HK-2 (cell line): ENCODE results near the gene LINC01488.

ENCODE experiments used
- DNase-seq: peaks from one replicate; pipeline ENCODE4 v3.0.0-alpha.2; 2018; ENCODE audit not compliant: unreplicated experiment

LINC01488 gene

DNA sequence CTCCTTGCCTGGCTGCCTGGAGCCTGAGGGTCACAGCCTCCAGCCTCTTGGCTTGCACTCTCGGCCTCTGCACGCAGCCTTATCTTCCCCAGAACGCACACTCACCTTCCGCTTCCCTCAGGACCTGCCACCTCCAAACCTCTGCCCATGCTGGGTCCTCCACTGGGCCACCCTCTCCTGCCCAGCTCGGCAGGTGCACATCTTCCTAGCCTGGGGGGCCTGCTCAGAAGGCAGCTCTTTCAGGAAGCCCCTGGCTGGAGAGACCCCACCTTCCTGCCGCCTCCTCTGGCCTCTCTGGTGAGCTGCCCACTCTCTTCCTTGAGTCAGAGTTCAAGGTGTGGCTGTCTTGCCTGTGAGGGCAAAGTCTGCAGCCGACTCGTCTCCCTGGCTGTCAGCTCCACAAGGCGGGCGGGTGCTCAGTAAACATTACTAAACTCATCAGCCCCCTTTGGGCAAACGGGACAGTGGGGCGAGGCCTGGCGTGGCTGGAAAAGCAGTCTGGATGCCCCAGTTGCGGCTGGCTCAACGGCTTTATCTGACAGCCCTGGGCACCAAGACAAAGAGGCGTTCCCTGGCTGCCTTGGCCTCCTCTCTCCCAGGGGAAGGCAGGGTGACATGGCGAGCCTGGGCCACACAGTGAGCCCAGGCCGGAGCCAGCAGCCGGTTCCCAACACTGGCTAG, 1.7 kb upstream of the LINC01488 start:
- no peak for DNase-seq

DNA sequence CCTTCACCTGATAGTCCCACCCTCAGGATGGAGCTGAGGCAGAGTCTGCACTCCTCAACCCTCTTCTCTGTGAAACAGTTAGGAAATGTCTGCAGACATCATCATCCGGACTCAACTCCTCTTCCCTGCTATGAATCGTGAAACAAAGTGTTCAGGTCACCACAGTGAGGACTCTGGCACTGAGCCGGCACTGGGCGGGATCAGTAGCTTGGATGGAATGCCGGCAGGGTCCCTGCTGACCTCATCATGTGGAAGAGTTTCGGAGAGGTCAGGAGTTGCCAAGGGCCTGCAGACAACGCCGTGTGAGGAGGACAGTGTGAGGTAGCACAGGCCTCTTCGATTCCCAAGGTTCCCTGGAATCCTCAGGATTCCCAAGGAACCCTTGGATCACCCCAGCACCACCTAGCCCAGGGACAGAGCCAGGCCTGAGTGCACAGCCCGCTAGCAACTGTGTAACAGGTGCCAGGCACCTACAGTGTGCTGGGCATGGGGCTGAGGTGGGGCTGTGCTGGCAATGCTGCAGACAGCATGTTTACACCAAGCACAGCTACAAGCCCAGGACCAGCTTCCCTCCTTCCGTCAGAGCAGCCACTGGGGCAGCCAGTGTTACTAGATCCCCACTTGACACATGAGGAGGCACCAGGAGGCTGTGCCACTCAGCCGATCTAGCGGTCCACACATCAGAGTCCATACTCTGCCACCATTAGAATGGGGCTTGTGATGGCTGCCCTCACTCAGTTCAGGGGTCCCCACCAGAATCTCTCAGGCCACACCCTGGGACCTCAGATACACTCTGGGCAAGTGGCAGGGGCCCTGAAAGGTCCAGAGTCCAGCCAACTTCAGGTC, 693 bp upstream of the LINC01488 start:
- no peak for DNase-seq

DNA sequence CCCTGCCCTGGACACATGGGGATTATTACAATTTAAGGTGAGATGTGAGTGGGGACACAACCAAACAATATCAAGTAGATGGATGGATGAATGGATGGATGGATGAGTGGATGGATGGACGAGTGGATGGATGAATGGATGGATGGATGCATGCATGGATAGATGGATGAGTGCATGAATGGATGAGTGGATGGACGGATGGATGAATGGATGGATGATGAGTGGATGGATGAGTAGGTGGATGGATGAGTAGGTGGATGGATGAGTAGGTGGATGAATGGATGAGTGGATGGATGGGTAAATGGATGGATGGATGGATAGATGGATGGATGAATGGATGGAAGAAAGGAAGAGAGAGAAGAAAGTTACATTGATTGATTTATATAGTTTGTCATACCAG, 859 bp downstream of the LINC01488 start:
- no peak for DNase-seq

DNA sequence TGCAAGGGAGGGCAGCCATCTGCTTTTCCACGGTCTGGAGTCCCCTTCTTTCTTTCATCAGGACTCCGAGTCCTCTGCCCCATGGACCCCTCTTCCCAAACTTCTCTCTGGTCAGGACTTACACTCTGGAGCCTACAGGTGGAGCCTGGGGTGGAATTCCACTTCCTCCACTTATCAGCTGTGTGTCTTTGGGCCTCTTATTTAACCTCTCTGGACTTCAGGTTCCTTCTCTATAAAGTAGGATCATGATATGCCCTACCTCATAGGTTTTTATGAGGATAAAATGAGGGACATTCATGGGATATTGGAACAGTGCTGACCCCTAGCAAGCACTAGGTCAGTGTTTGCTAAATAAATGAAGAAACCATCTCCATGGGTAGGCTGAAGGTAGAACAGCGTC, 1.7 kb downstream of the LINC01488 start:
- no peak for DNase-seq

DNA sequence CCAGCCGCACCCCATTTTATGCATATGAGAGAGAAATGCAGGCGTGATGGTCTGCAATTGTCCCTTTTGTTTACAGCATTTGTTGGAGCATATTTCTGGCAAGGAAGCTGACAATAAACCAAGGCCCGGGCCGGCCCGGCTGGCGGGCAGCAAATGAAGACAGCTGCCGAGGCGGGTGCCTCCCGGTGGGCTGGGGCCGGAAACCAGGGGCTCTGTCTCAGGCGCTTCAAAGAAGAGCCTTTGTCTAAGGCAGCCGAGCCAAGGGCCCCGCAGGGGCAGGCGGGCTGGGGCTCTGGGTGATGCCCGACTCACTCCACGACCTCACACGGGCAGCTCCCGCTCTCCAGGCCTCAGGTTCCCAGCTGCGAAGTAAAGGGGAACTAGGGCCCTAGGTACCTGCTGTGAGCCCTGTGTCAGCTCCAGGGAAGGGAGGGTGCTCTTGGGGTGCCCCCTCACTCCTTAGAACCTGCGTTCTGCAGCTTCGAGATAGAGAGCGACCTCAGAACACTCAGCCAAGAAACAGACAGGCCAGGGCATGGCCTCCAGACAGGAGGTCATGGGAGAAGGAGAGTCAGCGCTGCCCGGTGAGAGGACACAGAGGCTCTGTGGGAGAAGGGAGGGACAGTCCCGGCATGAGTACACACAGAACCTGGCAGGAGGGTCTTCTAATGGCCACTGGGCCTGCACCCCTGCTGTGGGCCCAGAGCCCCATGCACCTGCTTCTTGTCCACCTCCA, 2.4 kb downstream of the LINC01488 start:
- no peak for DNase-seq

DNA sequence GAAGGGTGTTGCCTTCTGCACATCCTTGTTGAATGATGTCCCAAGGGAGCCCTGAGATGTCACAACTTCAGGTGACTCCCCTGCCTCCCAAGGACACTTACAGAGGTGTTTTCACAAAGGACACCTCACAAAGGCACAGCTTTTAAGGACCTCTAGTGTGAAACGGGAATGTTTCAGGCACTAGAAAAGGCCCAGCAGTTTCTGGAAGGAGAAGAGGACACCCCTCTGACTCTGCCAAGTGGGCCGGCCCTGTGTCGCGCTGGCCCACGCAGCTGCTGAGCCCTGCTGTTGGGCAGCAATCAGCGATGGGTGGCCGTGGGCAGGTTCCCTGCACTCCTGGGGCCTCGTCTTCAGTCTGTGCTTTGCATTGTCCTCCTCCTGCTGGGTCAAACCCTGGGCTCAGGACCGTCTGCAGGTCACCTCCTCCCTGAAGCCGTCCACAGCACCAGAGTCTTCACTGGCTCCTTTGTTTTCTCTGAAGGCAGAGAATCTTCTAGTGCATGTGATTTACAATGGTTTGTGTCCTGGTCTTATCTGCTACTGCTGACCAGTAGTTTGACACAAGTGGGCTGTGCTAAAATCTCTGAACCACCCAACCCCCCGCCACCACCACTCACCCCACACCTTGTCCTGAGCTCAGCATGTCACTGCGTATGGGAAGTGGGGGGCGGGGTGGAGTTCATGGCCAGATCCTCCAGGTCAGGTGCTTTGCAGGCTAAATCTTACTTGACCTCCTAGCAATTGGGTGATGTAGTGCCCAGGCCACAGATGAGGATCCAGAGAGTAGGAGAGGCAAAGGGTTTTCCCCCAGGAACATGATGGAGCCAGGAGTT, 3.2 kb downstream of the LINC01488 start:
- no peak for DNase-seq

DNA sequence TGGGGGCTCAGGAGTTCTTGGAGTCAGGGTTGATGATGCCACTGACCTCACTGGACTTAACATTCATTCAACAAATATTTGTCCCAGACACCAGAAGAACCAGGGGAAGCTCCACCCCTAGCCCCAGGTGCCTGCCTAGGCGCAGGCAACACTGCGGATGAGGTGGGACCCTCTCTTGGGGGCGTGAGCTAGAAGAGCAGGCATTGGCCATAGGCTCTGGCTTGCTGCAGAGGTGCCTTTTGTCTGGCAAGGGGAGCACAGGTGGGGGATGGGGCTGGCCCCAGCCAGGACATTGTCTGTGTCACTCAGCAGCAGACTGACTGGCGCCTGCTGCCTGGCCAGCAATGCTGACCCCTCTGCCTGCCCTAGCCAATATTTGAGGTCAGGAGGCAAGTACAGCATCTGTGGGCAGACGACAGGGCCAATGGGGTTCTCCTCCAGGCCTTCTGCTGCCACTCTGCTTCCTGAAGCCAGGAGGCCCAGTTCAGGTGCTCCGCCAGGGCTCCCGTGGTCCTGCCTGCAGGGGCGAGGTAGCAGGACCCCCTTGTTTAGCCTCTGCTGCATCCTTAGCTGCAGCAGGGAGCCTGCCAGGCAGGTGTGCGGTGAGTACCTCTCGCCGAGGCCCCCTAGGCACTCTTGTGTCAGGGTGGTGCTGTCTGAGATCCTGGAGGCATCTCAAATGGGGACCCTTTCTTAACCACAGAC, 4.0 kb downstream of the LINC01488 start:
- no peak for DNase-seq

DNA sequence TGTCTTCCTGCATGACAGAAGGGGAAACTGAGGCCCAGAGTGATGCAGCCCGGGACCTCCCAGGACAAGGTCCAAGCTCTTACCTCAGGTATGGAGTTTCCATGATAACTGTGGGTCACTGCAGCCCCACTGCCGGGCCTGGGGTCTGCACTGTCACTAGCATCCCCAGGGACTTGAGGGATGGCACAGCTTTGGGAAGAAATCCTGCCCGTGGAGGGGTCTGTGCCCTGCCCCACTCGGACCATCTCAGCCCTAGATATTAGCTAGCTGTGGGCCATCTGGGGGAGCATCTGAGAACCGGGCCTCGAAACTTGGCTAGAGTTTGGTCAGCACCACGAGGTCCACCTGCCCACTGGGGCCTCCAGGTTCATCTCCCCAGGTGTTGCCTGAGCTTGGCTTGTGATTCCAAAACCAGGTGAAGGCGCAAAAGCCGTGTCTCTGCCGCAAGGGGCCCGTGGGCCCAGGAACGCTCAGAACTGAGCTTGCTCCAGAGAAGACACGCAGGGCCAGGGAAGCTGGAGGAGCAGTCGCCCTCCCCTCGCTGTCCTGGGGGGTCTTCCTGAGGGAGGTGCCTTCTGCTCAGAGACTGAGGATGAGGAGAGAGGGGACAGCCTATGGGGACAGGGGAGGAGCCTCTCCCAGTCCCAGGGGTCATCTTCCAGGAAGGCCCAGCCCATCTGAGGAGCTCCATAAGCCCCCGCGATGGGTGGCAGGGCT, 4.8 kb downstream of the LINC01488 start:
- no peak for DNase-seq

DNA sequence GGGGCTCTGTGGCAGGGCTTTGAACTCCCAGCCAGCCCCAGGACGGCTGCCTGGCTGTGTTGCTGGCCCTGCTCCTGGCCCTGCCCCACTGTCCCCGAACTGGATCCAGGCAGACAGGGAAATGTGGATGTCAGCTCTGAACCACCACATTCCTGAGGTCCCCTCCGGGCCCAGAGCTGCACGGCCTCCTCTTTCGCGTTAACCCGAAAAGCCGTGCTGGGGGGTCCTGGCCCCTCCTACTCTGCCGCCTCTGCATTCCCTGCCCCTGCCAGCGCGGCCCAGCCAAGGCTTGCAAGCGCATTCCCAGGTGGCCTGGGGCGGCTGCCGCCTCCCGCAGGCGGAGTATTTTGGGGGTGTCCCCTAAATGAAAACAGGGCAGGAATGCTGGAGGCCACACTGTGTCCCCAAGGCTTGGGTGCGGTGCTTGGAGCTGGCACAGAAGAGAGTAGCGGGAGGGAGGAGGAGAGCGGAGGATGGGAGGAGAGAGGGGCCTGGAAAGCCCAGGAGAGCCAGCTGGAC, 5.4 kb downstream of the LINC01488 start:
- no peak for DNase-seq

DNA sequence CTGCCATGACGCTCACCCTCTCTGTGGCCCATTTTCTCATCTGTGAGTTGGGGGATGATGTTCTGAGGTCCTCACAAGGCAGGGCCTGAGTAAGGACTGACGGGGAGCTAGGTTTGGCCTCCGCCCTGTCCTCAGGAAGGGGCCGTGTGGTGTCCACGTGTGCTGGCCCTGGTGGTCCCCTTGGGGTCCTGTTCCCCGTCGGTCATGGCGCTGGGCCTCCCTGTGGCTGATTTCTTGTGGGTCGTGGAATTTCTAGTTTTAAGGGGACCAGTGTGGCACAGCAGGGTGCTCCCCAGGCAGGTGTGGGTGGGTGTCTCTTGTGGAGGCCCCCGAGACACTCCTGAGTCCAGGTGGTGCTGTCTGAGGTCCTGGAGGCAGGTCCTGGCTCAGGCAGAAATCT, 5.9 kb downstream of the LINC01488 start:
- DNase-seq: no peak

DNA sequence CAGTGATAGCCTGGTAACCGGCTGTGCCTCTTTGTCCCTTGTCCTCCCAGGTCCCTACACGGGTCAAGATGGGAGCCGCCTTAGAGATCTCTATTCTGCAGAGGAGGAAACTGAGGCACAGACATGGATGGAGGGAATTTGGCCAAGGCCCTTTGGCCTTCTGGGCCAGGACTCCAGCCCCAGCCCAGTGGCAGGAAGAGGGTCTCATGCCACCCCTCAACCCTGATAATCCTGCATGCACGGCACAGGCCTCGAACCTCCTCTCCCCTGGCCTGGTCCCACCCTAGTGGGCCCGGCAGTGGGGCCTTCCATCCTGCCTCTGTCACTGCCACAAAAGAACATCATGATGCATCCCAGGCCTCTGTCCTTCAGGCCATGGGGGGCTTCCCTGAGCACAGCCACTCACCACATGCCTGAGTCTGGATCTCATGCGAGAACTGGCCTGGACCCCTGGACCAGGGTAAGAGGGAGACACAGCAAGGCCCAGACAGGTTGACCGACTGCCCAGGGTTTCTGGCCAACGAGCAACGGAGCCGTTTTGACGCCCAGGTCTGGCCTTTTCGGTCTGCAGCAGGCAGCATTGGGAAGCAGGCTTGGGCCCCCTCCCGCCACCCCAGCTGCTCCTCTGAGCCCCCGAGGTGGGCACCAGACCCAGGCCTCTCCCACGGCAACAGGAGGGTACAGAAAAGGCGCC, 6.5 kb downstream of the LINC01488 start:
- DNase-seq: no peak

DNA sequence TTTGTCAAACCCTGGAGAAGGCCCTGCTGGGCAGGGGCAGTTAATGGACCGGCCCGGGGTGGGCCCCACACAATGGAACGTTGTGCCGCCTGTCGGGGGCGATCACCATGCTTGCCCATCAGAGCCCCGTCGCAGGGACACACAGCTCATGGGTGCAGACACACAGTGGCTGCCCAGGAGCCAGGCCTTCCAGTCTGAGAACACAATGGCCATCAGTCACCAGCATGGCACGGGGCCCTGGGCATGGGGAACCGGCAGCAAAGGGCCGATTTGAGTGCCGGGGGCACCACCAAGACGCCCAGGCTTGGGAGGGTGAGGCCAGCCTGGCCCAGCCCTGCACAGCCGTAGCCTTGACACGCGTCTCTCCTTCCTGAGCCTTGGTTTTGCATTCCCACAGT, 7.1 kb downstream of the LINC01488 start:
- no peak for DNase-seq

DNA sequence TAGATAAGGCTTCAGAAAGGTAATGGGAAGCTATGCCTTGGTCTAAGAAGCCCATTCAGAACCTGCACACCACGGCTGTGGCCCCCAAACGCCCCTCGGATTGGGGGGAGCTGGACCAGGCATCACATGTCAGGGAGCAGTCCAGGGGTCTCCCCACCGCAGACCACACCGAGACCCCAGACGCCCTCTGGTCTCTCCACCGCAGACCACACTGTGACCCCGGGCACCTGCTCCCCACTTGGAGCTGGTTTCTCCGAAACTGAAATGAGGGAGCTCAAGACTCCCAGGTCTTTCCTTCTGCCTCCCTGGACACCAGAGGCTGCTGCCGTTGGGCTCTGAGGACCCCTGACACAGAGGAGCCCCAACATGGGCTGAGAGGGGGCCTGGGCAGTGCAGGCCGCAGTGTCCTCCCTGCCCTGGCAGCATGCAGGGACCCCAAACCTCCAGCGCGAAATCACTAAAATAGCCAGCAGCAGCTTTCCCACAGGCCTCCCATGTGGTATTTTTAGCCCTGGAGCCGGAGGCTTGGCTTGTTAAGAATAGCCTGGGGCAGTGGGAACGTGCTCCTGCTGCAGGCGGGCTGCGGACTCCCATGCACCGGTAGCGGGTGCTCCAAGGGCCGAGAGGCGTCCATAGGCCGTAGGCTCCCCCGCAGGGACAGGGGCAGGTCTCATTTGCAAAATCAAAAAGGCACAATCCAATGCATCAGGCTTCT, 7.7 kb downstream of the LINC01488 start:
- DNase-seq: no peak

DNA sequence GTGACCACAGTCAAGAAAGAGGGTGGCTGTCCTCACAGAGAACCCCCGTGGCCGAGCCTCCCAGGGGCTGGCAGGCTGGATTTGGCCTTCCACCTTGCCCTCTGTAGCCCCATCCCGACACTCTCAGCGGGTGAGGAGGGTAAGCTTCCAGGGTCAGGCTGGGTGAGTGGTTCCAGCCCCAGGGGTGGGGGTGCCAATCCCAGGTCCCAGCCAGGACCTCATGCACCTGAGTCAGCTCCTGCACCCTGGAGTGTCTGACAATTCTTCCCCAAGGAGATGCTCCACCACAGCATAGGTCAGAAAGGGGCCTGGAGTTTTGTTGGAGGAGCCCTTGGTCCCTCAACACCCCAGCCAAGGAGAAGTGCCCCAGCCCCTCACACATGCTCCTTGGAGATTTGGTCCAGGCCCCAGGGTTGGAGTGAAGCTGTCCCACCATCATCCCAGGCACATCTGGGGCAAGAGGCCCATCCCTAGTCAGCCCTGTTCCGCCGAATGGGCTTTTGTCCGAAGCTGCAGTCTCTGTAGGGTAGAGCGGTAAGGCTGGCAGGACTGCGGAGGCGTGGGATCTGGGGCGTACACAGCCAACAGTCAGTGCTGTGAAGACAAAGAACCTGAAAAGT, 8.4 kb downstream of the LINC01488 start:
- no peak for DNase-seq

DNA sequence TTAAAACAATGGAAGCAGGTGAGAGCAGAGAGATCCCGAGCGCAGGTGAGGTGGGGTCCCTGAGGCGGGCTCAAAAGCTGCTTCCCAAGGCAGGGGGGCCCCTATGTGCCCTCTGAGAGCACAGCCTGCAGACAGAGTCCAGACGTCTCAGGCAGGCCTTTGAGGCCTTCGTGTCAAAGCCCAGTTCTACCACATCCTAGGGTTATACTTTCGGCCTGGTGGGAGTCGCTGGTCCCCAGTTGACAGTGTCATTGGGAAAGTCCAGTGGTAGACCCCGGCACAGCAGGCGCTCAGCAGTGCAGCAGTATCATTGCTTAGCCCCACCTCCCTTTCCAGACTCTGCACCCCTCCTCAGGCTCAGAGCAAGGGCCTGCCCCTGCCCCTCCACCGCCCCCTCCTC, 9.1 kb downstream of the LINC01488 start:
- no peak for DNase-seq

DNA sequence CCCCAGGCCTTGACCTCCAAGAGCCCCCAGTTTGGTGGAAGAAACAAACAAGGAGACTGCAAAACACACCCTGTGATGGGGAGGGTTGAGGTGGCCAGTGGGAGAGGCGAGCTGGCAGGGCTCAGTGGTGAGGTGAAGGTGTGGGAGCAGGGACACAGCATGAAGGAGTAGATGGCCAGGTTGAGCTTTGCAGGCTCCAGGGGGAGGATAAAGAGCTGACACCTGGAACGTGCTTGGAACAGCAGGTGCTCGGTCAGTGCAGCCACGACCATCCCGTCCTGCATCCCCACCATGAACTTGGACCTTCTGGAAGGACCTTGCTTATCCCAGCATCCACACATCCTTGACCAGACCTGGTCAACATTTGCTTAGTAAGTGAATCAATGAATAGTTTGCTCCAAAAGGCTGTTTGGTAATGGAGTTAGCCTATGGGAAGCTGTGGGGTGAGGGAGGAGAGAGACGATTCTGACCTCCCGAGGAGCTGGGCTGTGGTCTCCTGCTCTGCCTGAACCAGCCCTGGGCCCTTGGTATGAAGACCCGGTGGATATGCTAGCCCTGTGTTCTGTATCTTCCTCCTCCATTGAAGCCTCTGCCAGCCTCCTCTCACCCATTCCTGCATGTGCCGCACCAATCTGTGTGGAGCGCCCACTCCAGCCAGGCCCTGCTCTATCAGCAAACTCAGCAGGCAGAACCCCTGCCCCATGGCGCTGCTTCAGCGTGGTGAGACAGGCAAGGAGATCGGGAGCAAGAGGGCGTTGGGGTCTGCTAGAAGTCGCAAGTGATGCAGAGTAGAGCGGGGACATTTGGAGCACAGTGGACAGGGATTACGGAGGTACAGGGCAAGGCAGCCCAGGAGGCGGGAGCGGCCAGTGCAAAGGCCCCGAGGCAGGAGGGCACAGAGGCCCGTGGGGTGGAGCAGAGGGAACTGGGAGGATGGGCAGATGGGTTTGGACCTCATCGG, 9.9 kb downstream of the LINC01488 start:
- DNase-seq: no peak

DNA sequence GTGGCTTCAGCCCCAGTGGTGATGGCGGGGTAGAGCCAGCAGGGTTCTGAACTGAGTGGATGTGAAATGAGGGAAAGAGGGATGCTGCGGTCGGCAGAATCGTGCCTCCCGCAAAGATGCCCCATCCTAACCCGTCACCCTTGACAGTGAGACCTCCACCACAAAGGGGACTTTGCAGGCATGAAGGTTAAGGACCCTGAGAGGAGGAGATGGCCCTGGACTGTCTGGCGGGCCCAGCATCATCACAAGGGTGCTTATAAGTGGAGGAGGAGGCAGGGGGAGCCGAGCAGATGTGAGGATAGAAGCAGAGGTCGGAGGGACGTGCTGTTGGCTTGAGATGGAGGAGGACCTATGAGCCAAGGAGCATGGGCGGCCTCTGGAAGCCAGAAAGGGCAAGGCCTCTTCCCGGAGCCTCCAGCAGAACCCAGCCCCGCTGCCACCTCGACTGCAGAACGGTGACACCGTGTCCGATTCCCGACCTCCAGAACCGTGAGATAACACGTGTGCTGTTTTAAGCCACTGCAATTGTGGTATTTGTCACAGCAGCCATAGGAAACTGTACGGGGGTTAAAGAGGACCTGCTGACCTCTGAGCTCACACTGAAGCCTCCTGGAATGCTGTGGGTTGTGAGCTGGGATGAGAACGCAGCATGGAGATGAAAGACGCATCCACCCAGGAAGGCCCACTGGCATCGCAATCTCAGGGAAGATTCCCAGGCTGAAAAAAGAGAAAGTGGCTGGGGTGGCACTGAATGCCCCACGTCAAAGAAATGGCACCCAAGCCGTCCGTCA, 10.9 kb downstream of the LINC01488 start:
- no peak for DNase-seq
